Right lobe of liver (tissue), 4 donors: ENCODE measurements around the gene TNIK.

ENCODE experiments used
- CTCF ChIP-seq, 4 donors: fragments of 200-600 bp in 3 of 4; fragments of 450-650 bp in 1 of 4; IDR thresholded peaks; one replicate each; pipeline versions ENCODE4 v1.5.1 to v1.8.0; 2016 to 2022; ENCODE audit warnings: antibody characterized with exemption in 4 of 4, mild to moderate bottlenecking in 2 of 4
- POLR2A ChIP-seq: fragments of 450-650 bp; IDR thresholded peaks from one replicate; pipeline ENCODE4 v1.6.1; 2017; ENCODE audit warnings: antibody characterized with exemption, mild to moderate bottlenecking
- donor health status: DM: no; HTN: no; CAD: no.
- donor health status: DM: no; HTN: no; CAD: no.
- donor health status: DM: no; HTN: yes; CAD: no.

GRCh38 chr3:171159822-171160157 is 300.4 kb downstream of the TNIK start:
- TF ChIP-seq CTCF (IDR thresholded peaks at IDR 0.05) (no peak), POLR2A (no peak)
